ENCODE results near the gene SLC35B4.

Gene SLC35B4

GRCh38 chr7:134359787-134360432 lies 43.2 kb upstream of the SLC35B4 start:
- no peak for TF ChIP-seq CTCF (conservative IDR thresholded peaks at IDR 0.05; ENCODE audit: low read depth)
- DNase-seq (ENCODE audit: low spot score): no peak
- no peak overlapping the region for H3K27ac ChIP-seq
- CTCF ChIA-PET: interaction anchor here (0.6 to 0.7 kb wide), 2 partner anchors 338 to 951 kb away, joined by 3 read pairs; no protein-coding TSS in a partner anchor
- POLR2A ChIA-PET (ENCODE audit: low non-redundant PET): no interaction called here

GRCh38 chr7:134357486-134357885 lies 40.8 kb upstream of the SLC35B4 start:
- H3K27ac ChIP-seq: no peak overlapping the region
- no peak for TF ChIP-seq CTCF (conservative IDR thresholded peaks at IDR 0.05; ENCODE audit: low read depth)
- DNase-seq (ENCODE audit: low spot score): no peak
- ChIA-PET POLR2A (ENCODE audit: low non-redundant PET) (no interaction called here), CTCF (no interaction called here)

- no peak for DNase-seq (ENCODE audit: low spot score)
- ChIA-PET CTCF (interaction anchor here (0.8 kb wide), 1 partner anchor 64 kb away, joined by 3 read pairs; no protein-coding TSS in a partner anchor), POLR2A (ENCODE audit: low non-redundant PET) (no interaction called here)
- no peak overlapping the region for H3K27ac ChIP-seq
- TF ChIP-seq CTCF (conservative IDR thresholded peaks at IDR 0.05; ENCODE audit: low read depth): no peak
Observed at GRCh38 chr7:134356421-134356936, 39.7 kb upstream of the SLC35B4 start.

- H3K27ac ChIP-seq: no peak overlapping the region
- CTCF ChIA-PET: interaction anchor here (0.8 kb wide), 1 partner anchor 65 kb away, joined by 3 read pairs; no protein-coding TSS in a partner anchor
- no peak for DNase-seq (ENCODE audit: low spot score)
- POLR2A ChIA-PET (ENCODE audit: low non-redundant PET): no interaction called here
- no peak for TF ChIP-seq CTCF (conservative IDR thresholded peaks at IDR 0.05; ENCODE audit: low read depth)
Observed at GRCh38 chr7:134355927-134356326, 39.2 kb upstream of the SLC35B4 start.

GRCh38 chr7:134355004-134355525 lies 38.3 kb upstream of the SLC35B4 start:
- CTCF ChIA-PET: no interaction called here
- no peak for TF ChIP-seq CTCF (conservative IDR thresholded peaks at IDR 0.05; ENCODE audit: low read depth)
- POLR2A ChIA-PET (ENCODE audit: low non-redundant PET): no interaction called here
- H3K27ac ChIP-seq: no peak overlapping the region
- no peak for DNase-seq (ENCODE audit: low spot score)

- TF ChIP-seq CTCF (conservative IDR thresholded peaks at IDR 0.05; ENCODE audit: low read depth): no peak
- no peak overlapping the region for H3K27ac ChIP-seq
- DNase-seq (ENCODE audit: low spot score): no peak
- ChIA-PET POLR2A (ENCODE audit: low non-redundant PET) (no interaction called here), CTCF (interaction anchor here (0.5 kb wide), 1 partner anchor 1848 kb away, joined by 3 read pairs; no protein-coding TSS in a partner anchor)
Observed at GRCh38 chr7:134353411-134353810, 36.7 kb upstream of the SLC35B4 start.

Data from RWPE1 (cell line).